HCT116 (cell line): Measurements from ENCODE around the gene SPACDR. TPM values are rescaled to one million over a fixed set of nuclear protein-coding genes. Genes with fewer than 3 reads are reported as not detected.

ENCODE experiments used
- ATAC-seq: fragments of 200-7000 bp; cut with Tn5 transposase; 2 replicates; pipeline ENCODE4 v1.9.1; 2020; ENCODE audit warnings: mild to moderate bottlenecking, moderate library complexity
- BruUV-seq: library from RNA; stranded (reverse); fragments of 400-500 nt; replicated peaks from 2 replicates; lab custom pipeline; 2021; lab: Mats Ljungman, UMichigan
- CTCF ChIA-PET: fragments of 300-600 bp; sonication (Branson Sonifier 250); formaldehyde crosslinking; loops from one replicate; lab custom pipeline; 2021; ENCODE audit warnings: antibody characterized with exemption; lab: Charles Lee
- POLR2A ChIA-PET: fragments of 300-600, 350-600 bp; sonication (Branson Sonifier 250); formaldehyde crosslinking; loops from one replicate; lab custom pipeline; 2021; ENCODE audit warnings: antibody characterized with exemption; lab: Charles Lee
- RAD21 ChIA-PET, 2 experiments: fragments of 300-600 bp; sonication (Branson Sonifier 250); formaldehyde crosslinking; loops; one replicate each; lab custom pipeline; 2023; ENCODE audit warnings: low total read pairs in 2 of 2; ENCODE audit not compliant: uncharacterized antibody in 2 of 2, unreplicated experiment in 2 of 2, low non-redundant PET in 1 of 2; lab: Charles Lee
- DNase-seq: peaks from one replicate; pipeline ENCODE4 v3.0.0-alpha.2; 2010; ENCODE audit warnings: low read depth, low spot score
- H2AFZ ChIP-seq: fragments of 200-600 bp; shearing (Covaris generic), sonication (generic); 2 replicates; pipeline ENCODE4 v1.6.1; 2017; ENCODE audit warnings: low read depth, mixed run types, mixed read lengths, antibody characterized with exemption, low read length; ENCODE audit not compliant: poor library complexity, severe bottlenecking
- H3K27ac ChIP-seq: 2 replicates; pipeline ENCODE4 v1.5.1; 2012; ENCODE audit warnings: low read depth, low read length
- H3K27me3 ChIP-seq: fragments of 200-600 bp; sonication (generic); 2 replicates; pipeline ENCODE4 v1.6.1; 2016; ENCODE audit warnings: mixed run types, low read length, mixed read lengths; ENCODE audit not compliant: insufficient read depth
- H3K36me3 ChIP-seq, 2 experiments: fragments of 200-500 bp in 1 of 2; fragments of 200-600 bp in 1 of 2; sonication (Bioruptor generic) in 1 of 2; sonication (generic) in 1 of 2; 2 replicates each; pipeline versions ENCODE4 v1.5.1 to v1.6.1; 2014 to 2016; ENCODE audit warnings: low read length in 2 of 2, inconsistent platforms in 1 of 2, mixed read lengths in 1 of 2, mixed run types in 1 of 2; ENCODE audit not compliant: insufficient read depth in 2 of 2, control insufficient read depth in 1 of 2
- H3K4me1 ChIP-seq, 2 experiments: fragments of 200-600 bp in 1 of 2; sonication (generic) in 1 of 2; 2 replicates each; pipeline versions ENCODE4 v1.5.1 to v1.6.1; 2012 to 2017; ENCODE audit warnings: low read length in 2 of 2, inconsistent platforms in 1 of 2, mild to moderate bottlenecking in 1 of 2, mixed read lengths in 1 of 2, mixed run types in 1 of 2, moderate library complexity in 1 of 2; ENCODE audit not compliant: insufficient read depth in 2 of 2, control insufficient read depth in 1 of 2
- H3K4me2 ChIP-seq: fragments of 200-600 bp; sonication (generic); 2 replicates; pipeline ENCODE4 v1.6.1; 2017; ENCODE audit warnings: mixed run types, low read length, mixed read lengths
- H3K4me3 ChIP-seq, 2 experiments: fragments of 200-600 bp in 1 of 2; sonication (generic) in 1 of 2; replicated peaks in 1 of 2; 2 replicates each; pipeline ENCODE4 v1.5.1; 2011 to 2016; ENCODE audit warnings: low read length in 2 of 2, control low read depth in 1 of 2, low read depth in 1 of 2, mild to moderate bottlenecking in 1 of 2, mixed read lengths in 1 of 2, mixed run types in 1 of 2
- H3K79me2 ChIP-seq: fragments of 200-600 bp; sonication (generic); 2 replicates; pipeline ENCODE4 v1.6.1; 2017; ENCODE audit warnings: mild to moderate bottlenecking, mixed run types, low read length, moderate library complexity, mixed read lengths; ENCODE audit not compliant: insufficient read depth
- H3K9ac ChIP-seq: fragments of 200-600 bp; sonication (generic); 2 replicates; pipeline ENCODE4 v1.6.1; 2016; ENCODE audit warnings: low read length, mixed read lengths
- H3K9me2 ChIP-seq: fragments of 200-600 bp; sonication (generic), shearing (Covaris generic); 2 replicates; pipeline ENCODE4 v1.6.1; 2017; ENCODE audit warnings: mixed run types, mild to moderate bottlenecking, moderate library complexity; ENCODE audit not compliant: insufficient read depth
- H3K9me3 ChIP-seq, 2 experiments: fragments of 200-500 bp in 1 of 2; fragments of 200-600 bp in 1 of 2; sonication (Bioruptor generic) in 1 of 2; sonication (generic) in 1 of 2; 2 replicates each; pipeline ENCODE4 v1.6.1; 2014 to 2017; ENCODE audit warnings: low read length in 2 of 2, mixed read lengths in 2 of 2, inconsistent platforms in 1 of 2, low read depth in 1 of 2, mild to moderate bottlenecking in 1 of 2, mixed run types in 1 of 2, moderate library complexity in 1 of 2; ENCODE audit not compliant: control insufficient read depth in 1 of 2, insufficient read depth in 1 of 2
- H4K20me1 ChIP-seq: fragments of 200-600 bp; sonication (generic), shearing (Covaris generic); 2 replicates; pipeline ENCODE4 v1.6.1; 2017; ENCODE audit warnings: mixed run types, mild to moderate bottlenecking, moderate library complexity; ENCODE audit not compliant: insufficient read depth
- CEBPB ChIP-seq: IDR thresholded peaks from 2 replicates; pipeline ENCODE4 v1.6.1; 2012; ENCODE audit warnings: low read depth
- EGR1 ChIP-seq: IDR thresholded peaks from 2 replicates; pipeline ENCODE4 v1.6.1; 2012; ENCODE audit warnings: low read depth
- ELF1 ChIP-seq: IDR thresholded peaks from 2 replicates; pipeline ENCODE4 v1.6.1; 2012; ENCODE audit warnings: low read depth, borderline replicate concordance
- EZH2 ChIP-seq: fragments of 200-600 bp; sonication (generic); IDR thresholded peaks from 2 replicates; pipeline ENCODE4 v1.6.1; 2017; ENCODE audit warnings: antibody characterized with exemption, mixed run types
- EZH2phosphoT487 ChIP-seq: fragments of 200-600 bp; IDR thresholded peaks from 2 replicates; pipeline ENCODE4 v1.6.1; 2018; ENCODE audit warnings: antibody characterized with exemption, borderline replicate concordance
- POLR2A ChIP-seq: IDR thresholded peaks from 2 replicates; pipeline ENCODE4 v1.7.0; 2011; ENCODE audit warnings: borderline replicate concordance; ENCODE audit not compliant: insufficient read depth, insufficient read length; ENCODE audit errors: extremely low read depth
- POLR2AphosphoS5 ChIP-seq: IDR thresholded peaks from 2 replicates; pipeline ENCODE4 v1.6.1; 2011; ENCODE audit warnings: mild to moderate bottlenecking, low read depth, low read length, moderate library complexity
- SP1 ChIP-seq: IDR thresholded peaks from 2 replicates; pipeline ENCODE4 v1.6.1; 2012; ENCODE audit warnings: low read depth
- SRF ChIP-seq: IDR thresholded peaks from 2 replicates; pipeline ENCODE4 v1.6.1; 2012; ENCODE audit warnings: low read depth
- TCF7L2 ChIP-seq: IDR thresholded peaks from 2 replicates; pipeline ENCODE4 v1.7.0; 2011; ENCODE audit warnings: borderline replicate concordance, inconsistent platforms; ENCODE audit not compliant: insufficient read depth, insufficient read length; ENCODE audit errors: extremely low read depth
- ZFX ChIP-seq: fragments of 450-650 bp; IDR thresholded peaks from 2 replicates; pipeline ENCODE4 v1.6.1; 2017
- ZNF274 ChIP-seq: fragments of 200-500 bp; sonication (Bioruptor generic); IDR thresholded peaks from 2 replicates; pipeline ENCODE4 v1.6.1; 2014; ENCODE audit warnings: mild to moderate bottlenecking, low read depth, low read length, inconsistent platforms
- intact Hi-C: fragments of 100-400 bp; cut with micrococcal nuclease; formaldehyde crosslinking; loops from 2 replicates; pipeline ENCODE4 v1.10.0; 2022
- total RNA-seq: library from RNA; stranded (reverse); gene quantifications from one replicate; pipeline ENCODE4 v1.2.1, GENCODE V29; 2021; ENCODE audit not compliant: unreplicated experiment
- TF ChIP-seq, protein P1 (sequence below): IDR thresholded peaks from 2 replicates; pipeline ENCODE4 v1.6.1; 2011; ENCODE audit warnings: mild to moderate bottlenecking, low read length, moderate library complexity; ENCODE audit not compliant: insufficient replicate concordance; ENCODE audit errors: extremely low read depth
- TF ChIP-seq, protein P2 (sequence below): IDR thresholded peaks from 2 replicates; pipeline ENCODE4 v1.6.1; 2012

Gene SPACDR
- total RNA-seq, 1 experiment from 2014 or later: 1.7 TPM

DNA sequence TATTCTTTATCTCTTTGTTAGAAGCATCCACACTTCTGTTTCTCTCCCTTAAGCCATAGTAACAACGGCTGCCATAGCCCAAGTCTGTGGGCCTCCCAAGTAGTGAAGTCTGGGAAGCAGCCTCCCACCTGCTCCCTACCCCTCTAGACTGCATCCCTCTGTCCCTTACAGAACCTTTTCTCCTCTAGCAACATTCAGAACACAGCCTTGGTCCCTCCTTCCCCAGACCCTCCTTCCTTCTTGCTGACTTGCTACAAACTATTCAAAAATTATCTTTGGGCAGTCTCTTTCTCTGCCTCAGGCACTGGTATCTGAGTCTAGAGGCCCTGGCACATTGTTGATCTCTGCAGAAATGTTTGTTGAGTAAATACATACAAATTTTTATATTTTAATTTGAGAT is 17.4 kb upstream of the SPACDR start:
- H2AFZ ChIP-seq: no peak overlapping the region
- ATAC-seq (no peak), DNase-seq (no peak)
- H4K20me1 ChIP-seq: no peaks in the 10 kb centered on the region
- H3K27ac ChIP-seq: no peak overlapping the region
- ChIA-PET POLR2A (no interaction called here), RAD21 (no interaction called here), CTCF (interaction anchor here (1.6 to 2.6 kb wide), 2 partner anchors 12 to 78 kb away, joined by 7 to 11 read pairs; no protein-coding TSS in a partner anchor)
- H3K9ac ChIP-seq: no peak overlapping the region
- no peak overlapping the region for H3K4me3 ChIP-seq
- no peaks in the 10 kb centered on the region for H3K27me3 ChIP-seq
- H3K9me3 ChIP-seq: no peaks in the 10 kb centered on the region
- H3K4me1 ChIP-seq: peaks cover 15 to 52% of the 10 kb centered on the region in 2 experiments
- peaks cover 6% of the 10 kb centered on the region; the same call in 1 of the 2 replicates for H3K79me2 ChIP-seq
- intact Hi-C loops: no loop called here
- TF ChIP-seq TCF7L2 (no peak), ZFX (no peak), EZH2 (no peak), CEBPB (no peak), ELF1 (no peak), POLR2AphosphoS5 (no peak), SRF (no peak), POLR2A (no peak), ZNF274 (no peak), EZH2phosphoT487 (no peak), SP1 (no peak), EGR1 (no peak)
- TF ChIP-seq, protein P1, sequence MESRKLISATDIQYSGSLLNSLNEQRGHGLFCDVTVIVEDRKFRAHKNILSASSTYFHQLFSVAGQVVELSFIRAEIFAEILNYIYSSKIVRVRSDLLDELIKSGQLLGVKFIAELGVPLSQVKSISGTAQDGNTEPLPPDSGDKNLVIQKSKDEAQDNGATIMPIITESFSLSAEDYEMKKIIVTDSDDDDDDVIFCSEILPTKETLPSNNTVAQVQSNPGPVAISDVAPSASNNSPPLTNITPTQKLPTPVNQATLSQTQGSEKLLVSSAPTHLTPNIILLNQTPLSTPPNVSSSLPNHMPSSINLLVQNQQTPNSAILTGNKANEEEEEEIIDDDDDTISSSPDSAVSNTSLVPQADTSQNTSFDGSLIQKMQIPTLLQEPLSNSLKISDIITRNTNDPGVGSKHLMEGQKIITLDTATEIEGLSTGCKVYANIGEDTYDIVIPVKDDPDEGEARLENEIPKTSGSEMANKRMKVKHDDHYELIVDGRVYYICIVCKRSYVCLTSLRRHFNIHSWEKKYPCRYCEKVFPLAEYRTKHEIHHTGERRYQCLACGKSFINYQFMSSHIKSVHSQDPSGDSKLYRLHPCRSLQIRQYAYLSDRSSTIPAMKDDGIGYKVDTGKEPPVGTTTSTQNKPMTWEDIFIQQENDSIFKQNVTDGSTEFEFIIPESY: no peak
- TF ChIP-seq, protein P2, sequence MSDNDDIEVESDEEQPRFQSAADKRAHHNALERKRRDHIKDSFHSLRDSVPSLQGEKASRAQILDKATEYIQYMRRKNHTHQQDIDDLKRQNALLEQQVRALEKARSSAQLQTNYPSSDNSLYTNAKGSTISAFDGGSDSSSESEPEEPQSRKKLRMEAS: no peak
- H3K9me2 ChIP-seq: no peaks in the 10 kb centered on the region
- peaks cover 0 to 2% of the 10 kb centered on the region in 2 experiments; a peak in 1 of 4 replicates for H3K36me3 ChIP-seq
- BruUV-seq: no TSS peak
- H3K4me2 ChIP-seq: no peak overlapping the region
